HFF-Myc (cell line): ENCODE results near the gene TEX52.

ENCODE experiments used
- DNase-seq: peaks from one replicate; pipeline ENCODE4 v3.0.0-alpha.2; 2011; ENCODE audit warnings: low read depth; ENCODE audit errors: extremely low read depth
- H3K4me3 ChIP-seq: replicated peaks from 2 replicates; pipeline ENCODE4 v1.5.1; 2011; ENCODE audit warnings: low read depth, mild to moderate bottlenecking, control low read depth, low read length
- CTCF ChIP-seq: IDR thresholded peaks from 2 replicates; pipeline ENCODE4 v1.5.1; 2012; ENCODE audit warnings: mild to moderate bottlenecking, low read depth, low read length, control low read depth; ENCODE audit errors: missing control alignments

TEX52 gene

DNA sequence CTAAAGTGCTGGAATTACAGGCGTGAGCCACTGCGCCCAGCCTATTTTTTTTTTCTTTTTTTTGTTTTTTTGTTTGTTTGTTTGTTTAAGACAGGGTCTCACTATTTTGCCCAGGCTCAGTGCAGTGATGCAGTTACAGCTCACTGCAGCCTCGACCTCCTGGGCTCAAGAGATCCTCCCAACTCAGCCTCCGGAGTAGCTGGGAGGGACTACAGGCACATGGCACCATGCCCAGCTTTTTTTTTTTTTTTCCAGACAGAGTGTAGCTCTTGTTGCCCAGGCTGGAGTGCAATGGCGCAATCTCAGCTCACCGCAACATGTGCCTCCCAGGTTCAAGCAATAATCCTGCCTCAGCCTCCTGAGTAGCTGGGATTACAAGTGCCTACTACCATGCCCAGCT, 50.1 kb downstream of the TEX52 start:
- no peak for TF ChIP-seq CTCF
- DNase-seq = no peak
- H3K4me3 ChIP-seq = no peak overlapping the region

DNA sequence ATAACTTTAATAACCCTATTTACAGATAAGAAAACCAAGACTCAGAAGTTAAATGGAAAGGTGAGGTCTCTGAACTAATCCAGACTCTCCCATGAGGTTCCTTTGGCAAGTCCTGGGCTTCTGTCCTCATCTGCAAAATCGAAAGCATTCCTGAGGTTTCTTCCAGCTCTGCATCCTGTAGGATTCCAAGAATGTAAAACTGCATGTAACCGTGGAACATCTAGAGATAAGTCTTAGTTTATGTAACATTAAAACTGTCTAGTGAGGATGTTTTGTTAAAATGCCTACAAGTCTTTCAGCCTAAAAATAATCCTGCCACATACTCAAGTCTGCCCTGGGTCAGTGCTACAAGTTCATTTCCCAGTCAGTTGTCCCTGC, 51.7 kb downstream of the TEX52 start:
- no peak for DNase-seq
- no peak for TF ChIP-seq CTCF
- H3K4me3 ChIP-seq = no peak overlapping the region

DNA sequence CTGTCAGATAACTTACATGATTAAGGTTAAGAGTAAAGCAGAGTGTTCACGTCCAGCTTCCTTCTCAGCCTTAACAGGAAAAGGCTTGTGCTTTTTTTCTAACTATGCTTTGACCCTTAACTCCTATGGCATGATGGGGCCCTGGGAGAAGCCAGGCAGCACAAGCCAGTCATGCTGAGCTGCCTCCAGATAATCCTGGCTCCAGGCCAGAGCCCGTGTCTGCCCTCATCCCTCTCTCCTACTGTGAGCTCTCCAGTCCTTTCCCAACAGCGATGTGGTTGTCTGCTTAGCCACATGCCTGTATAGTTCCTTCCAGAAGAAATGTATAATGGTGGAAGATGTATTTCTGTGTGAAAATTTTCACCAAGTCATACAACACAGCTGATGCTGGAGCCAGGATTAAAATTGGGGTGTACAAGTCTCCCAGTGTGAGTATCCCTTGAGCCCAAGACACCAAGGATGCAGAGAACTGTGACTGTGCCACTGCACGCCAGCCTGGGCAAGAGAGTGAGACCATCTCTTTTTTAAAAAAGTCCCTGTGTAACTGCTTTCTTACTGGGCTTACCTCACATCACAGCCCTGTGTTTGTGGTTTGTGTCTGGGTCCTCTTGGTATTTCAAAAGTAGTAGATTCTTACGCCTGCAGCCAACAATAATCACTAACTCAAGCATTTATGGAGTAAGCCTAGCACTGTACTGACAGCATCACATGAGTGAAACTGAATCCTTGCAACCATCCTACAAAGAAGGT, 52.3 kb downstream of the TEX52 start:
- no peak for DNase-seq
- TF ChIP-seq CTCF = no peak
- no peak overlapping the region for H3K4me3 ChIP-seq

- TF ChIP-seq CTCF = no peak
- DNase-seq = no peak
- H3K4me3 ChIP-seq = no peak overlapping the region
Observed at GRCh38 chr12:2803635-2804392, 53.0 kb downstream of the TEX52 start.

- no peak overlapping the region for H3K4me3 ChIP-seq
- DNase-seq = no peak
- no peak for TF ChIP-seq CTCF
Observed at GRCh38 chr12:2801044-2801783, 55.6 kb downstream of the TEX52 start.

GRCh38 chr12:2800046-2800570, 56.7 kb downstream of the TEX52 start:
- no peak for DNase-seq
- H3K4me3 ChIP-seq = no peak overlapping the region
- no peak for TF ChIP-seq CTCF
